GOT3 (cell line): ENCODE measurements around the gene TBX15.
"Not testable (repeated sequence)": the region's sequence is repeated elsewhere in the genome, so short reads cannot be mapped to it uniquely, and the experiment has no call there.

ENCODE experiments used
- DNase-seq: peaks from one replicate; lab custom pipeline; 2025; ENCODE audit warnings: mixed read lengths; lab: John Stamatoyannopoulos, UW

TBX15 gene

GRCh38 chr1:118958937-118959631 is 29.1 kb downstream of the TBX15 start:
- no peak for DNase-seq

DNA sequence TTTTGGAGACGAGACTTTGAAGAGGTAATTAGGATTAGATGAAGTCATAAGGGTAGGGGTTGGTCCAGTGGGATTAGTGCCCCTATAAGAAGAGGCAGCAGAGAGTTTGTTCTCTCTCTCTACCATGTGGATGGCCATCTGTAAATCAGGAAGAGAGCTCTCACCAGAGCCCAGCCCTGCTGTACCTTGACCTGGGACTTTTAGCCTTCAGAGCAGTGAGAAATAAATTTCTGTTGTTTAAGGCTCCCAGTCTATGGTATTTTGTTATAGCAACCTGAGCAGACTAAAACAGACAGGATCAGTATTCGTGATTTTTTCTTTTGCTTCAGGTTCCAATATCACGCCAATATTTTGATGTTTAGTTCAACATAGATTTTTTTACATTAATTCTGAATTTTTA is 30.0 kb downstream of the TBX15 start:
- DNase-seq, result no peak

GRCh38 chr1:118957579-118957978 is 30.6 kb downstream of the TBX15 start:
- not testable (repeated sequence) for DNase-seq

- no peak for DNase-seq
Observed at GRCh38 chr1:118954301-118954905, 33.7 kb downstream of the TBX15 start.

GRCh38 chr1:118951270-118951936 is 36.7 kb downstream of the TBX15 start:
- DNase-seq, result no peak

GRCh38 chr1:118949315-118949714 is 38.8 kb downstream of the TBX15 start:
- no peak for DNase-seq

DNA sequence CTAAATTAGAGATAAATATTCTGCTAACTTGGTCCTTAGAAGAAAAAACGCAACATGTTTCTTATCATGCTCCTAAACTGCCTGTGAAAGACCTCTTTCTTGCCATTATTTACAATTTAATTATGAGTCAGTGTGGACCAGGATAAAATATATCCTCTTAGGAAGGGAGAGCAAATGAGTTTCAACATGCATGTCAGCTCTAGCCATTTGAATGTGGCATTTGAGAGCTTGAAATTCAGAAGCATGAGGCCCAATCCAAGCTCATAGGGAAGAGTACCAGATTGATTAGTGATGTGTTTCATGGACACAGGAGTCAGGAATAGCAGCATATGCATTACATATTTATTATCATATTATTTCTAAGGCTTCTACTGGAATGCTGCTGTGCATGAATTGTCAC is 39.3 kb downstream of the TBX15 start:
- no peak for DNase-seq

GRCh38 chr1:118948351-118948750 is 39.8 kb downstream of the TBX15 start:
- DNase-seq, result no peak

DNA sequence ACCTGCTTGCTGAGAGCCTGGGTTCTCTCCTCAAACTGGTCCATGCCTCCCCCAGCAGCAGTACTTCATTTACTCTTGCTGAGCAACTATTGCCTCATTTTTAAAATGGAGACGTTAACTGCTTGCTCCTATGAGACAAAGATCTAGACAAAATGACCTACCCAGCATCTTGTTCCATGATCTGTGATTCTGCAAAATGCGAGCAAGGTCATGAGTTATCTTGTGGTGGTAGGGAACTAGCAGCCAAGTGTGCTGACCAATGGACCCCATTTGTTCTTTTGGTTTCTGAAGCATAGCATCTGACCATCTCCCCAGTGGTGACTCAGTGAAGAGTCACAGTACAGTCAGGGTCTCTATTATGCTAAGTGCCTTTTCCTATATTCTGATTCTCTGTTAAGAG is 40.4 kb downstream of the TBX15 start:
- DNase-seq, result no peak

- DNase-seq, result no peak
Observed at GRCh38 chr1:118947003-118947765, 41.0 kb downstream of the TBX15 start.

DNA sequence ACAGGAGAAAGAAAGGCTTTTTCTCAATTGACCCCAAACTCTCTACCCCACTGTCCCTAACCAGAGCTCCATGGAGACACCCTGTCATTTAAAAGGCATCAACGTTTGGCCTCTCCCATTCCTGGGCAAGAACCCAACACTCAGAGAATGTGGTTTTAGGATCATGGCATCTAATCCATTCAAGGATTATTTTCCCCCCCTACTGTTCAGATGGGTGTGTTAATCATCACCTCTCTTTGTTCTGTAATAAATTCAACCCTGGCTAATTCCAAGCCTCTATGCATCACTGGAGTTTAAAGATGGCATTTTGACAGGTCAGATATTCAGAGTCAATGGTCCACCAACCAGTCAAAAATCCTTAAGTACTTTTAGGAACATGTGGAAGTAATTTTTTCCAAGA is 42.7 kb downstream of the TBX15 start:
- DNase-seq, result no peak

DNA sequence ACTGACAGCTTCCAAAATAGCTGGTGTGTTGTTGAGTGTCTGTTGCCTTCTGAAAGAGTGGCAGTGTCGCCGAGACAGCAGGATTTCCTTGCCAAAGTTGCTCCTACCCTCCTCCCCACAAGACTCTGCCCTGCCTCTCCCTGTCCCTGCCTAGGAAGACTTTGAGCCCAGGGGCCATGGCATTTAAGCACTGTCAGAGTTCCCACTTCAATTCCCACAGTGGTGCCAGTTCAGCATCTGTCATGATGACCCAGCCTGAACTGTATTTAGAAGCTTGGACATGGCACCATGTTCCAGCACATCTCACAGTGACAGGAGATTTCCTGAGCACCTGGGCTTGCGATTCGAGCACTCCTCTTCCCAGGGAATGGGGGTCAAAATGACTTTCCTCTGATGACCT is 43.6 kb downstream of the TBX15 start:
- DNase-seq, result no peak

- no peak for DNase-seq
Observed at GRCh38 chr1:118944133-118944532, 44.0 kb downstream of the TBX15 start.

DNA sequence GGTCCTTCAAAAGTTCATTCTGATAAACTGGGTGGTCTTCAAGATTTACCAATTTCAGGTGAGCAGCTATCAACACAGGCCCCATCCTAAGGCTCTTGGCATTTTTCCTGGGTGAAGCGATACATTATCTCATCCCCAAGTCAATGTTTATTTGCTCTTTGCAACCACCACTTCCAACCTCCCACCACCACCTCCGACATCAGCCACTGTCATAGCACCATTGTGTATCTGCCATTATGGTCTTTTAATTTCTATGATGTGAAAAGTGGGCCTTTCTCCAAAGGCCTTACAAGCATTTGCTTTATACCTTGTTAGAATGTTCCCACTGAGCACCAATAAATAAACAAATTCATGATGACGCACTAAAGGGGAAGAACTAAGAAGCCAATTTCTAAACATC is 47.2 kb downstream of the TBX15 start:
- DNase-seq, result no peak

GRCh38 chr1:118937413-118938072 is 50.6 kb downstream of the TBX15 start:
- DNase-seq, result no peak

GRCh38 chr1:118934706-118935105 is 53.4 kb downstream of the TBX15 start:
- no peak for DNase-seq

GRCh38 chr1:118933051-118933781 is 54.9 kb downstream of the TBX15 start:
- no peak for DNase-seq

DNA sequence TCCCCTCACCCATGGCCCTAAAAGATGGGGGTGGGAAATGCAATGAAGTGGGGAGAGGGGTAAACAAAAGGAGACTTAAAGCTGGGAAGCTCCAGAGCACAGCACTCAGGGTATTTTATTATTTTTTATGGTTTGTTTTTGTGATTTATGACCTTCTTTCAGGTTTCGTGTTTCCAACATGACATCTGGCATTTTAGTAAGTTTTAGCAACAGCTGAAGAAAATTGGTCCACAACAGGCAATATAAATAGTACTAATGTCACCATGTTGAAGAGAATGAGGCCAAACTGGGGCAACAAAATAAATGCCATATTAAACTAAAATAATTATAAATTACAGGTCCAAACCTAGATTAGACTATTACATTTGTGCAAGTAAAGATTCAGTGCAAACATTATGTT is 56.3 kb downstream of the TBX15 start:
- no peak for DNase-seq

GRCh38 chr1:118928739-118929554 is 59.2 kb downstream of the TBX15 start:
- no peak for DNase-seq

GRCh38 chr1:118927427-118928187 is 60.5 kb downstream of the TBX15 start:
- no peak for DNase-seq
